Osteocyte (in vitro differentiated cells): ENCODE data around the gene CNKSR3. TPM values are rescaled to one million over a fixed set of nuclear protein-coding genes. Genes with fewer than 3 reads are reported as not detected.

Experiments used
- DNase-seq: peaks from one replicate; pipeline ENCODE4 v3.0.0; 2021; ENCODE audit warnings: mixed read lengths; ENCODE audit not compliant: unreplicated experiment; ENCODE audit errors: extremely low spot score
- H3K27ac Mint-ChIP-seq: one replicate; pipeline ENCODE4 v1.8.0; 2021; ENCODE audit warnings: mild to moderate bottlenecking, mixed read lengths; ENCODE audit not compliant: unreplicated experiment
- H3K27me3 Mint-ChIP-seq: one replicate; pipeline ENCODE4 v1.8.0; 2021; ENCODE audit warnings: mixed read lengths; ENCODE audit not compliant: unreplicated experiment
- H3K36me3 Mint-ChIP-seq: one replicate; pipeline ENCODE4 v1.8.0; 2021; ENCODE audit warnings: mixed read lengths; ENCODE audit not compliant: unreplicated experiment
- H3K4me1 Mint-ChIP-seq: one replicate; pipeline ENCODE4 v1.8.0; 2021; ENCODE audit warnings: mixed read lengths; ENCODE audit not compliant: unreplicated experiment
- H3K4me3 Mint-ChIP-seq: one replicate; pipeline ENCODE4 v1.8.0; 2021; ENCODE audit warnings: mild to moderate bottlenecking, moderate library complexity, mixed read lengths; ENCODE audit not compliant: unreplicated experiment
- H3K9me3 Mint-ChIP-seq: one replicate; pipeline ENCODE4 v1.8.0; 2021; ENCODE audit warnings: mixed read lengths; ENCODE audit not compliant: unreplicated experiment
- total RNA-seq: library from RNA; stranded (reverse); gene quantifications from 2 replicates; pipeline ENCODE4 v1.2.1, GENCODE V29; 2021
- TF ChIP-seq, protein P1 (sequence below): fragments of 200-600 bp; sonication (generic); IDR thresholded peaks from 2 replicates; pipeline ENCODE4 v1.5.0; 2021; ENCODE audit warnings: antibody characterized with exemption, mild to moderate bottlenecking, moderate library complexity

CNKSR3 gene
- total RNA-seq, 1 donor from 2014 or later, result 14.6 TPM

DNA sequence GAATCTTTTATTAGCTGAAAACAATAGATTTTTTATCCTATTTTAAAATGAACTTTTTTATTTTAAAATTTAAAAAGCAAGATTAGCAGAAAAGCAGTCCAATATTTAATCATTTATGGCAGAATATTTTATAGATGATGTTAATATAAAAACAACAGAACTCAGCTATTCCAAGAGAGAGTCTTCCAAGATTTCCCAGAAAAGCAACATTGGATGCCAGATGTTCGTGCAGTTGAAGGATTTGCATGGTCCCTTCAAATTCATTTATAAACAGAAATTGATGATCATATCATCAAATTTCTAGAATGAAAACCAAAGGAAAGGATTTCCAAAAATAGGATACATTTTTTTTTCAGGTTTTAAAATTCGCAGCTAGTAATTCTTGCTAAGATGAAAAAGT lies 25.4 kb upstream of the CNKSR3 start:
- Mint-ChIP-seq H3K27me3 (peaks cover 12% of the 10 kb centered on the region), H3K9me3 (no peaks in the 10 kb centered on the region), H3K4me3 (no peak overlapping the region), H3K36me3 (no peaks in the 10 kb centered on the region), H3K4me1 (peaks cover 13% of the 10 kb centered on the region), H3K27ac (no peak overlapping the region)
- TF ChIP-seq, protein P1, sequence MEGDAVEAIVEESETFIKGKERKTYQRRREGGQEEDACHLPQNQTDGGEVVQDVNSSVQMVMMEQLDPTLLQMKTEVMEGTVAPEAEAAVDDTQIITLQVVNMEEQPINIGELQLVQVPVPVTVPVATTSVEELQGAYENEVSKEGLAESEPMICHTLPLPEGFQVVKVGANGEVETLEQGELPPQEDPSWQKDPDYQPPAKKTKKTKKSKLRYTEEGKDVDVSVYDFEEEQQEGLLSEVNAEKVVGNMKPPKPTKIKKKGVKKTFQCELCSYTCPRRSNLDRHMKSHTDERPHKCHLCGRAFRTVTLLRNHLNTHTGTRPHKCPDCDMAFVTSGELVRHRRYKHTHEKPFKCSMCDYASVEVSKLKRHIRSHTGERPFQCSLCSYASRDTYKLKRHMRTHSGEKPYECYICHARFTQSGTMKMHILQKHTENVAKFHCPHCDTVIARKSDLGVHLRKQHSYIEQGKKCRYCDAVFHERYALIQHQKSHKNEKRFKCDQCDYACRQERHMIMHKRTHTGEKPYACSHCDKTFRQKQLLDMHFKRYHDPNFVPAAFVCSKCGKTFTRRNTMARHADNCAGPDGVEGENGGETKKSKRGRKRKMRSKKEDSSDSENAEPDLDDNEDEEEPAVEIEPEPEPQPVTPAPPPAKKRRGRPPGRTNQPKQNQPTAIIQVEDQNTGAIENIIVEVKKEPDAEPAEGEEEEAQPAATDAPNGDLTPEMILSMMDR, result no peak
- DNase-seq, result no peak

DNA sequence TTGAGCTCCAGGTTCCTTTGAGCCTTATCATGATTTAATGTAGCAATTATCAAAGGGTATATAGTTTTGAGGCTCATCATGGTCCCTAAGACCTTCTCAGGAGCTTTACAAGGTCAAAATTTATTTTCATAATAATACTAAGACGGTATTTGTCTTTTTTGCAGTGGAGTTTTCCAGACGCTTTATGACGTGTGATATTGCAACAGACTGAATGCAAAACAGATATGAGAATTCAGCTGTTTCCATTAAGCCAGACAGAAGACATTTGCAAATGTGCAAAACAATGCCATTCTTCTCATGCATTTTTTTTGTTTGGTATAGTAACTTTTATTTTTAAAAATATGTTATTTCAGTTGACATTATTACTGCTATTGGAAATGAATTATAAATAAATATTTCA lies 24.7 kb upstream of the CNKSR3 start:
- TF ChIP-seq, protein P1, result no peak
- Mint-ChIP-seq H3K9me3 (no peaks in the 10 kb centered on the region), H3K27ac (no peak overlapping the region), H3K4me1 (peaks cover 7% of the 10 kb centered on the region), H3K4me3 (no peak overlapping the region), H3K36me3 (no peaks in the 10 kb centered on the region), H3K27me3 (peaks cover 12% of the 10 kb centered on the region)
- no peak for DNase-seq

GRCh38 chr6:154534531-154534930 lies 24.0 kb upstream of the CNKSR3 start:
- Mint-ChIP-seq H3K27ac (no peak overlapping the region), H3K4me1 (peaks cover 6% of the 10 kb centered on the region), H3K36me3 (no peaks in the 10 kb centered on the region), H3K9me3 (no peaks in the 10 kb centered on the region), H3K27me3 (peaks cover 12% of the 10 kb centered on the region), H3K4me3 (no peak overlapping the region)
- DNase-seq, result no peak
- TF ChIP-seq, protein P1, result no peak

DNA sequence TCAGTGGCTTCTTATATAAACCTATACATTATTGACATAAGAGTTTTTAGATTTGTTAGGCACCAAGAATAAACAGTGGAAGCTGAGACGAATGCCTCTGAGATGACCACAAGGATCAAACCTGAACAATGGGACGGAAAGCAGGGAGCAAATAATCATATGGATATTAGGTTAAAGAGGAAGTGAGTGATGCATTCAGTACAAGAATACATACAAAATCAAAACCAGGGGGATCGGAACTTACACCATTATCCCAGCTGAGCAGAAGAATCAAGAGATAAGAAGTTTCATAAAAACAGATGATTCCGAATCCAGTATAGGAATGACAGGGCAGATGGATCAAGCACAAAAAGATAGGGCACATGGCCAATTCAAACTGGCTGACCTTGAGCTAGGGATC lies 21.9 kb upstream of the CNKSR3 start:
- no peak for DNase-seq
- no peaks in the 10 kb centered on the region for H3K36me3 Mint-ChIP-seq
- peaks cover 8% of the 10 kb centered on the region for H3K27me3 Mint-ChIP-seq

GRCh38 chr6:154529957-154530356 lies 19.5 kb upstream of the CNKSR3 start:
- no peak for DNase-seq
- Mint-ChIP-seq H3K36me3 (no peaks in the 10 kb centered on the region), H3K4me1 (no peaks in the 10 kb centered on the region), H3K4me3 (no peak overlapping the region), H3K27ac (no peak overlapping the region), H3K9me3 (peaks cover 4% of the 10 kb centered on the region), H3K27me3 (peaks cover 5% of the 10 kb centered on the region)
- TF ChIP-seq, protein P1, result no peak

More for the DNA sequence above, 21.9 kb upstream of the CNKSR3 start:
- TF ChIP-seq, protein P1, result no peak
- Mint-ChIP-seq H3K4me3 (no peak overlapping the region), H3K27ac (no peak overlapping the region), H3K9me3 (peaks cover 4% of the 10 kb centered on the region), H3K4me1 (no peaks in the 10 kb centered on the region)
